ENCODE results near the gene ATG16L2. TPM values are rescaled to one million over a fixed set of nuclear protein-coding genes. Genes with fewer than 3 reads are reported as not detected.

The ATG16L2 gene
- total and polyA plus RNA-seq, 9 of the 15 experiments (the other 6 are each of a cell fraction or from before 2014, with no cell fraction given), result 0.18 to 11.2 (median 6.2) TPM

- TF ChIP-seq GTF2B (IDR thresholded peaks at IDR 0.05; ENCODE audit: extremely low read depth, insufficient read length) (no peak), ADNP (tag; IDR thresholded peaks at IDR 0.05) (no peak), HOXB6 (CRISPR knock-in tag; IDR thresholded peaks at IDR 0.05; ENCODE audit: borderline replicate concordance) (no peak), MCM5 (IDR thresholded peaks at IDR 0.05; ENCODE audit: low read depth) (no peak), ZZZ3 (IDR thresholded peaks at IDR 0.05) (no peak), BACH1 (tag; IDR thresholded peaks at IDR 0.05) (no peak), ZNF79 (CRISPR knock-in tag; IDR thresholded peaks at IDR 0.05; ENCODE audit: low read depth) (no peak), HLTF (IDR thresholded peaks at IDR 0.05) (no peak), MYBL2 (IDR thresholded peaks at IDR 0.05; ENCODE audit: low read depth) (no peak), MYBL2 (CRISPR knock-in tag; IDR thresholded peaks at IDR 0.05; ENCODE audit: borderline replicate concordance) (no peak), CEBPZ (IDR thresholded peaks at IDR 0.05; ENCODE audit: borderline replicate concordance, low read depth, low read length) (no peak), CBFB (CRISPR knock-in tag; IDR thresholded peaks at IDR 0.05) (no peak), MAFG (tag; conservative IDR thresholded peaks at IDR 0.05) (no peak), STAG1 (CRISPR knock-in tag; IDR thresholded peaks at IDR 0.05; ENCODE audit: borderline replicate concordance) (no peak), RNF2 (IDR thresholded peaks at IDR 0.05) (peak; percentile 78), CXXC5 (CRISPR knock-in tag; IDR thresholded peaks at IDR 0.05) (peak; percentile 79; the same call in 1 of the 2 replicates), ZNF431 (CRISPR knock-in tag; IDR thresholded peaks at IDR 0.05) (no peak), ARID3A (IDR thresholded peaks at IDR 0.05; ENCODE audit: borderline replicate concordance, low read depth, low read length) (no peak), RBM15 (IDR thresholded peaks at IDR 0.05; ENCODE audit: insufficient read depth, low read length) (no peak), FOXM1 (IDR thresholded peaks at IDR 0.05; ENCODE audit: low read depth) (peak; percentile 71; the same call in 1 of the 2 replicates), FOXM1 (CRISPR knock-in tag; IDR thresholded peaks at IDR 0.05; ENCODE audit: low read depth) (no peak), MLLT1 (IDR thresholded peaks at IDR 0.05) (no peak), JUND (IDR thresholded peaks at IDR 0.05; ENCODE audit: borderline replicate concordance, low read depth, low read length) (peak; percentile 93), JUND (tag; IDR thresholded peaks at IDR 0.05; ENCODE audit: borderline replicate concordance, low read depth, low read length) (no peak; the same call in 2 of the 3 replicates)
Measured at GRCh38 chr11:72813740-72814285, 398 bp upstream of the ATG16L2 start (continued).

All from K562 (cell line).